ENCODE data around the gene NFE2L3. TPM values are rescaled to one million over a fixed set of nuclear protein-coding genes. Genes with fewer than 3 reads are reported as not detected.

Gene NFE2L3
- total RNA-seq, 2 experiments from 2014 or later, result 21.5 to 22.6 TPM

DNA sequence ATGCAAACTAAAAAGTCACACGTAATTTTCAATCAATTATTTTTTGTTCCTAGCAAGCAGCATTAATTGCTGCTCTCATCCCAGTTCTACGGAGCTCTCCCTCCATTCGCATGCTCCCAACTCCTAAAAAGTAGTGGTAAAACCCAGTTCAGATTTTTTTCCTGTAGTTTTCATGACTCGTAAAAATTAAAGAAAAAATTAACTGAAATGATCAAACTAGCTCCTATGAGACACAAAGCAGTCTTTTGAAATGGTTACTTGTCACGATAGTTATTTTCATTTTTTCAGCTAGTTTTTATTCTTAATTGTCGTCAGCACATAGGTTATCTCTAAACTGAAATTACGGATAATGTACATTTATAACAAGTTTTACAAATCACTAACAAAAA, 46.8 kb downstream of the NFE2L3 start:
- TF ChIP-seq CTCF (IDR thresholded peaks at IDR 0.05), result no peak
- peak overlapping the region; percentile 100 for H3K4me3 Mint-ChIP-seq
- peaks cover 3% of the 10 kb centered on the region for H3K27me3 Mint-ChIP-seq
- intact Hi-C loops (cut with micrococcal nuclease), result no loop called here
- no peak for ATAC-seq
- ChIA-PET CTCF (interaction anchor here (1.0 to 10.3 kb wide), 10 partner anchors 10 to 333 kb away, joined by 3 to 141 read pairs (median 6); no protein-coding TSS in a partner anchor), POLR2A (interaction anchor here (0.8 to 19.0 kb wide), 20 partner anchors 8 to 167 kb away, joined by 3 to 588 read pairs (median 4); partner anchors contain the start of genes NFE2L3 and SNX10)
- peaks cover 33% of the 10 kb centered on the region for H3K4me1 Mint-ChIP-seq (ENCODE audit: low read depth)
- peak overlapping the region; percentile 100 for H3K27ac Mint-ChIP-seq
- peaks cover 78% of the 10 kb centered on the region for H3K36me3 Mint-ChIP-seq (ENCODE audit: low read depth)
- no peak for DNase-seq
- H3K9me3 Mint-ChIP-seq, result no peaks in the 10 kb centered on the region

DNA sequence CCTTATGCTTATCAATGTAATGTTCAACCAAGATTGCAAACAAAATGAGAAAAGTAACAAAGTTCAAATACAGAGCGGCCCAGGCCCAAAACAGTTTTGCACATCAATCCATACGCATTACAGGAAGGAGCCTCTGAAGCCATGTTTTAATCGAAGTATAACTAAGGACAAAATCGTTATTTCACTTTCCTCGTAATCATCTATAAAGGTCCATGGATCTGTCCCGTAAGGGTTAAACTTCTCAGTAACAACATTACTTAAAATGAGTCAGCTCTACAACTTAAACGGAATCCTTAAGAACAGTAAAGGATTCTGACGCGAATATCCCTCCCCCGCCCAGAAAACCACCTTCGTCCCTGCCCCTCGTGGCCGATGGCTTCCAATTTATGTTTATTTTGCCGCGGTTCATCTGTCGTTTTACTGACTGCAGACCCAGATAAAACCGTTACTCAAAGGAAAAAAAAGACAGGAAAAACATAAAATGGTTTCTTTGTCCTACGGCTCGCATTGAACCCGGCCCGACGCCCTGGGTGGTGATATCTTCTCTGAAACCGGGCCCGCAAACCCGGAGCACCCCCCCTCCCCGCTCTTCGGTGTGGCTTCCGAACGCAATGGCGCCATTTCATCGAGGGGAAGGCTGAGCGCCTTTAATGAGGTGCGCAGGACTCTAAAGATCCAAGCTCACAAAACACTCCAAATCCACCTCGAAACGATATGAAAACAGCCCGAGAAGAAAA, 47.5 kb downstream of the NFE2L3 start:
- TF ChIP-seq CTCF (IDR thresholded peaks at IDR 0.05), result no peak
- intact Hi-C loops (cut with micrococcal nuclease), result loop anchor here (2.0 to 10.0 kb wide), 3 partner anchors 78 to 165 kb away; no protein-coding TSS in a partner anchor
- POLR2A ChIA-PET, result interaction anchor here (0.6 to 19.0 kb wide), 30 partner anchors 7 to 166 kb away, joined by 3 to 588 read pairs (median 4); partner anchors contain the start of genes NFE2L3 and SNX10

GRCh38 chr7:26200038-26200443, 48.0 kb downstream of the NFE2L3 start:
- ATAC-seq (peak; percentile 18), DNase-seq (peak; percentile 85)
- ChIA-PET CTCF (interaction anchor here (0.8 to 10.3 kb wide), 5 partner anchors 8 to 121 kb away, joined by 3 to 141 read pairs (median 3); no protein-coding TSS in a partner anchor), POLR2A (interaction anchor here (0.6 to 19.0 kb wide), 25 partner anchors 9 to 166 kb away, joined by 3 to 588 read pairs (median 4); partner anchors contain the start of genes NFE2L3 and SNX10)
- Mint-ChIP-seq H3K27ac (peak overlapping the region; percentile 100), H3K36me3 (ENCODE audit: low read depth) (peaks cover 79% of the 10 kb centered on the region), H3K9me3 (no peaks in the 10 kb centered on the region), H3K27me3 (peaks cover 3% of the 10 kb centered on the region), H3K4me1 (ENCODE audit: low read depth) (peaks cover 31% of the 10 kb centered on the region), H3K4me3 (peak overlapping the region; percentile 100)
- no peak for TF ChIP-seq CTCF (IDR thresholded peaks at IDR 0.05)
- intact Hi-C loops (cut with micrococcal nuclease), result loop anchor here (2.0 to 10.0 kb wide), 3 partner anchors 77 to 165 kb away; no protein-coding TSS in a partner anchor

More for the DNA sequence above, 47.5 kb downstream of the NFE2L3 start:
- Mint-ChIP-seq H3K9me3 (no peaks in the 10 kb centered on the region), H3K4me3 (peak overlapping the region; percentile 100), H3K27me3 (peaks cover 3% of the 10 kb centered on the region), H3K27ac (peak overlapping the region; percentile 100), H3K4me1 (ENCODE audit: low read depth) (peaks cover 30% of the 10 kb centered on the region), H3K36me3 (ENCODE audit: low read depth) (peaks cover 78% of the 10 kb centered on the region)
- DNase-seq, result peak; percentile 71
- CTCF ChIA-PET, result interaction anchor here (0.8 to 10.3 kb wide), 11 partner anchors 8 to 333 kb away, joined by 3 to 141 read pairs (median 4); no protein-coding TSS in a partner anchor
- no peak for ATAC-seq

- peak; percentile 98 for DNase-seq
- Mint-ChIP-seq H3K4me3 (peak within 1 kb of the TSS; percentile 100), H3K27me3 (peaks cover 3% of the 10 kb centered on the region), H3K4me1 (ENCODE audit: low read depth) (peaks cover 32% of the 10 kb centered on the region), H3K36me3 (ENCODE audit: low read depth) (peaks cover 79% of the 10 kb centered on the region), H3K27ac (peak within 1 kb of the TSS; percentile 100), H3K9me3 (no peaks in the 10 kb centered on the region)
- no peak for TF ChIP-seq CTCF (IDR thresholded peaks at IDR 0.05)
- intact Hi-C loops (cut with micrococcal nuclease), result loop anchor here (2.0 to 10.0 kb wide), 3 partner anchors 77 to 164 kb away; no protein-coding TSS in a partner anchor
- peak; percentile 73 for ATAC-seq
- CTCF ChIA-PET, result interaction anchor here (0.8 to 10.3 kb wide), 8 partner anchors 7 to 122 kb away, joined by 3 to 141 read pairs (median 3); no protein-coding TSS in a partner anchor
- POLR2A ChIA-PET, result interaction anchor here (0.6 to 19.0 kb wide), 28 partner anchors 8 to 165 kb away, joined by 3 to 588 read pairs (median 4); partner anchors contain the start of genes NFE2L3 and SNX10
Observed at GRCh38 chr7:26200444-26201246, 48.6 kb downstream of the NFE2L3 start, which contains the start of gene HNRNPA2B1. Gene HNRNPA2B1, minus strand, starts transcription at chr7:26200746. Its CDS starts 169 bp downstream, at chr7:26200577.
